ENCODE results near the gene NF2.

The NF2 gene

GRCh38 chr22:29726512-29727130, 123.2 kb downstream of the NF2 start:
- no peak for DNase-seq

- peak; percentile 44 for DNase-seq
These were observed 123.7 kb downstream of the NF2 start for GRCh38 chr22:29727131-29727523.

- no peak for DNase-seq
These were observed 125.7 kb downstream of the NF2 start for GRCh38 chr22:29729161-29729560.

- DNase-seq: no peak
These were observed 127.8 kb downstream of the NF2 start for GRCh38 chr22:29731058-29731850.

- no peak for DNase-seq
These were observed 129.4 kb downstream of the NF2 start for GRCh38 chr22:29732883-29733282.

GRCh38 chr22:29733362-29734201, 130.1 kb downstream of the NF2 start:
- no peak for DNase-seq

- DNase-seq: no peak
These were observed 131.0 kb downstream of the NF2 start for GRCh38 chr22:29734406-29734805.

GRCh38 chr22:29734838-29735237, 131.4 kb downstream of the NF2 start:
- no peak for DNase-seq

- DNase-seq: no peak
These were observed 132.0 kb downstream of the NF2 start for GRCh38 chr22:29735416-29735815.

- DNase-seq: no peak
These were observed 134.1 kb downstream of the NF2 start for GRCh38 chr22:29737251-29738117.

GRCh38 chr22:29738118-29738815, 134.8 kb downstream of the NF2 start:
- no peak for DNase-seq

- no peak for DNase-seq
These were observed 136.0 kb downstream of the NF2 start for GRCh38 chr22:29739346-29739875.

- no peak for DNase-seq
These were observed 136.8 kb downstream of the NF2 start for GRCh38 chr22:29740216-29740615.

GRCh38 chr22:29741926-29742325, 138.5 kb downstream of the NF2 start:
- no peak for DNase-seq

GRCh38 chr22:29742326-29742725, 138.9 kb downstream of the NF2 start:
- DNase-seq: no peak

- DNase-seq: no peak
These were observed 141.5 kb downstream of the NF2 start for GRCh38 chr22:29744902-29745301.

- no peak for DNase-seq
These were observed 144.4 kb downstream of the NF2 start for GRCh38 chr22:29747832-29748231.

Measured in RPMI8226 (cell line).